ENCODE results near the gene RXFP4. TPM values are rescaled to one million over a fixed set of nuclear protein-coding genes. Genes with fewer than 3 reads are reported as not detected.

RXFP4 gene
- total and polyA plus RNA-seq, 9 of the 15 experiments (the other 6 are each of a cell fraction or from before 2014, with no cell fraction given): 0.64 TPM; not detected in 8

GRCh38 chr1:155934097-155934935 lies 7.1 kb upstream of the RXFP4 start, which contains the start of gene KHDC4 (continued):
- TF ChIP-seq YY1 (IDR thresholded peaks at IDR 0.05; ENCODE audit: borderline replicate concordance in 1 of 3, control insufficient read depth in 1 of 3, extremely low read depth in 1 of 3, insufficient read depth in 3 of 3, insufficient read length in 1 of 3, insufficient replicate concordance in 2 of 3, low read depth in 1 of 3, low read length in 2 of 3) (peak; percentile 86 to 99 (median 96)), ZC3H11A (IDR thresholded peaks at IDR 0.05; ENCODE audit: low read depth, low read length) (no peak), SIN3A (IDR thresholded peaks at IDR 0.05; ENCODE audit: borderline replicate concordance in 2 of 2, control insufficient read depth in 1 of 2, low read depth in 2 of 2, low read length in 2 of 2) (peak; percentile 58 to 82; a peak in 2 of 4 replicates), NR2C1 (IDR thresholded peaks at IDR 0.05) (peak; percentile 99), NR2C1 (tag; IDR thresholded peaks at IDR 0.05) (peak; percentile 100), FOXM1 (IDR thresholded peaks at IDR 0.05; ENCODE audit: low read depth) (no peak), FOXM1 (CRISPR knock-in tag; IDR thresholded peaks at IDR 0.05; ENCODE audit: low read depth) (0 out of 2 replicates have a peak, but pooled peaks have one; percentile 60), CBFA2T3 (IDR thresholded peaks at IDR 0.05) (no peak), NCOR1 (IDR thresholded peaks at IDR 0.05) (peak; percentile 22; the same call in 1 of the 2 replicates), BCL6 (CRISPR knock-in tag; IDR thresholded peaks at IDR 0.05) (no peak), CHCHD3 (CRISPR knock-in tag; IDR thresholded peaks at IDR 0.05) (no peak), EGR1 (conservative IDR thresholded peaks at IDR 0.05) (no peak), TAF15 (IDR thresholded peaks at IDR 0.05; ENCODE audit: low read depth, low read length) (no peak), BRF1 (IDR thresholded peaks at IDR 0.05; ENCODE audit: borderline replicate concordance, extremely low read depth, insufficient read length) (no peak), ZBTB33 (CRISPR knock-in tag; IDR thresholded peaks at IDR 0.05) (no peak), ZNF644 (tag; IDR thresholded peaks at IDR 0.05; ENCODE audit: low read depth) (no peak)
- TF ChIP-seq, protein P1, sequence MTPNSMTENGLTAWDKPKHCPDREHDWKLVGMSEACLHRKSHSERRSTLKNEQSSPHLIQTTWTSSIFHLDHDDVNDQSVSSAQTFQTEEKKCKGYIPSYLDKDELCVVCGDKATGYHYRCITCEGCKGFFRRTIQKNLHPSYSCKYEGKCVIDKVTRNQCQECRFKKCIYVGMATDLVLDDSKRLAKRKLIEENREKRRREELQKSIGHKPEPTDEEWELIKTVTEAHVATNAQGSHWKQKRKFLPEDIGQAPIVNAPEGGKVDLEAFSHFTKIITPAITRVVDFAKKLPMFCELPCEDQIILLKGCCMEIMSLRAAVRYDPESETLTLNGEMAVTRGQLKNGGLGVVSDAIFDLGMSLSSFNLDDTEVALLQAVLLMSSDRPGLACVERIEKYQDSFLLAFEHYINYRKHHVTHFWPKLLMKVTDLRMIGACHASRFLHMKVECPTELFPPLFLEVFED (CRISPR knock-in tag; conservative IDR thresholded peaks at IDR 0.05): 0 out of 2 replicates have a peak, but pooled peaks have one; percentile 51
- TF ChIP-seq, protein P2, sequence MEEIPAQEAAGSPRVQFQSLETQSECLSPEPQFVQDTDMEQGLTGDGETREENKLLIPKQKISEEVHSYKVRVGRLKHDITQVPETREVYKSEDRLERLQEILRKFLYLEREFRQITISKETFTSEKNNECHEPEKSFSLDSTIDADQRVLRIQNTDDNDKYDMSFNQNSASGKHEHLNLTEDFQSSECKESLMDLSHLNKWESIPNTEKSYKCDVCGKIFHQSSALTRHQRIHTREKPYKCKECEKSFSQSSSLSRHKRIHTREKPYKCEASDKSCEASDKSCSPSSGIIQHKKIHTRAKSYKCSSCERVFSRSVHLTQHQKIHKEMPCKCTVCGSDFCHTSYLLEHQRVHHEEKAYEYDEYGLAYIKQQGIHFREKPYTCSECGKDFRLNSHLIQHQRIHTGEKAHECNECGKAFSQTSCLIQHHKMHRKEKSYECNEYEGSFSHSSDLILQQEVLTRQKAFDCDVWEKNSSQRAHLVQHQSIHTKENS (CRISPR knock-in tag; IDR thresholded peaks at IDR 0.05): no peak
- TF ChIP-seq, protein P3, sequence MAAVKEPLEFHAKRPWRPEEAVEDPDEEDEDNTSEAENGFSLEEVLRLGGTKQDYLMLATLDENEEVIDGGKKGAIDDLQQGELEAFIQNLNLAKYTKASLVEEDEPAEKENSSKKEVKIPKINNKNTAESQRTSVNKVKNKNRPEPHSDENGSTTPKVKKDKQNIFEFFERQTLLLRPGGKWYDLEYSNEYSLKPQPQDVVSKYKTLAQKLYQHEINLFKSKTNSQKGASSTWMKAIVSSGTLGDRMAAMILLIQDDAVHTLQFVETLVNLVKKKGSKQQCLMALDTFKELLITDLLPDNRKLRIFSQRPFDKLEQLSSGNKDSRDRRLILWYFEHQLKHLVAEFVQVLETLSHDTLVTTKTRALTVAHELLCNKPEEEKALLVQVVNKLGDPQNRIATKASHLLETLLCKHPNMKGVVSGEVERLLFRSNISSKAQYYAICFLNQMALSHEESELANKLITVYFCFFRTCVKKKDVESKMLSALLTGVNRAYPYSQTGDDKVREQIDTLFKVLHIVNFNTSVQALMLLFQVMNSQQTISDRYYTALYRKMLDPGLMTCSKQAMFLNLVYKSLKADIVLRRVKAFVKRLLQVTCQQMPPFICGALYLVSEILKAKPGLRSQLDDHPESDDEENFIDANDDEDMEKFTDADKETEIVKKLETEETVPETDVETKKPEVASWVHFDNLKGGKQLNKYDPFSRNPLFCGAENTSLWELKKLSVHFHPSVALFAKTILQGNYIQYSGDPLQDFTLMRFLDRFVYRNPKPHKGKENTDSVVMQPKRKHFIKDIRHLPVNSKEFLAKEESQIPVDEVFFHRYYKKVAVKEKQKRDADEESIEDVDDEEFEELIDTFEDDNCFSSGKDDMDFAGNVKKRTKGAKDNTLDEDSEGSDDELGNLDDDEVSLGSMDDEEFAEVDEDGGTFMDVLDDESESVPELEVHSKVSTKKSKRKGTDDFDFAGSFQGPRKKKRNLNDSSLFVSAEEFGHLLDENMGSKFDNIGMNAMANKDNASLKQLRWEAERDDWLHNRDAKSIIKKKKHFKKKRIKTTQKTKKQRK (IDR thresholded peaks at IDR 0.05; ENCODE audit: borderline replicate concordance, low read depth, low read length): peak; percentile 69; the same call in 1 of the 2 replicates
